IMR-90 (cell line): ENCODE measurements around the gene ZCCHC7. TPM values are rescaled to one million over a fixed set of nuclear protein-coding genes. Genes with fewer than 3 reads are reported as not detected.

ENCODE experiments used
- ATAC-seq: fragments of 200-7000 bp; cut with Tn5 transposase; 2 replicates; pipeline ENCODE4 v1.9.1; 2020; ENCODE audit warnings: low read depth, mild to moderate bottlenecking, moderate library complexity
- BruUV-seq: library from RNA; stranded (reverse); fragments of 400-500 nt; replicated peaks from 2 replicates; lab custom pipeline; 2021; lab: Mats Ljungman, UMichigan
- CTCF ChIA-PET: fragments of 300-600 bp; formaldehyde crosslinking; extraction: SDS; loops from one replicate; lab custom pipeline; 2021; ENCODE audit warnings: antibody characterized with exemption; lab: Yijun Ruan, JAX
- POLR2A ChIA-PET: fragments of 300-600 bp; sonication (Branson Sonifier 250); formaldehyde crosslinking; loops from one replicate; lab custom pipeline; 2022; ENCODE audit warnings: antibody characterized with exemption; ENCODE audit not compliant: unreplicated experiment; lab: Charles Lee
- DNase-seq: peaks from one replicate; pipeline ENCODE4 v3.0.0; 2013
- H2AFZ ChIP-seq: replicated peaks from 2 replicates; pipeline ENCODE3; 2013; ENCODE audit warnings: low read length, mild to moderate bottlenecking; ENCODE audit not compliant: poor library complexity
- H2AK5ac ChIP-seq: 2 replicates; pipeline ENCODE4 v1.6.1; 2013; ENCODE audit warnings: low read depth, low read length, inconsistent platforms
- H2AK9ac ChIP-seq: replicated peaks from 2 replicates; pipeline ENCODE3; 2013; ENCODE audit warnings: mild to moderate bottlenecking, low read depth, low read length, moderate library complexity; ENCODE audit not compliant: poor library complexity
- H2BK120ac ChIP-seq: 2 replicates; pipeline ENCODE4 v1.6.1; 2013; ENCODE audit warnings: low read depth, low read length, inconsistent platforms
- H2BK15ac ChIP-seq: 3 replicates; pipeline ENCODE4 v1.6.1; 2013; ENCODE audit warnings: low read depth, low read length, inconsistent platforms
- H2BK20ac ChIP-seq: 2 replicates; pipeline ENCODE4 v1.6.1; 2013; ENCODE audit warnings: low read depth, mild to moderate bottlenecking, inconsistent platforms, low read length, moderate library complexity
- H2BK5ac ChIP-seq: 2 replicates; pipeline ENCODE4 v1.6.1; 2013; ENCODE audit warnings: mild to moderate bottlenecking, low read depth, low read length, inconsistent platforms; ENCODE audit not compliant: poor library complexity, severe bottlenecking
- H3K14ac ChIP-seq: replicated peaks from 2 replicates; pipeline ENCODE4 v1.6.1; 2013; ENCODE audit warnings: low read depth, low read length, inconsistent platforms
- H3K18ac ChIP-seq: 2 replicates; pipeline ENCODE4 v1.6.1; 2013; ENCODE audit warnings: low read depth, low read length, control low read depth
- H3K23ac ChIP-seq: 2 replicates; pipeline ENCODE4 v1.6.1; 2013; ENCODE audit warnings: low read depth, low read length, inconsistent platforms
- H3K27ac ChIP-seq: 2 replicates; pipeline ENCODE4 v1.5.1; 2013; ENCODE audit warnings: mild to moderate bottlenecking, control low read depth, low read length; ENCODE audit not compliant: insufficient read depth
- H3K27me3 ChIP-seq: 2 replicates; pipeline ENCODE4 v1.6.1; 2013; ENCODE audit warnings: low read length; ENCODE audit not compliant: control insufficient read depth, insufficient read depth
- H3K36me3 ChIP-seq: 2 replicates; pipeline ENCODE4 v1.6.1; 2013; ENCODE audit warnings: low read length, mixed read lengths; ENCODE audit not compliant: control insufficient read depth, insufficient read depth
- H3K4ac ChIP-seq: 2 replicates; pipeline ENCODE4 v1.6.1; 2013; ENCODE audit warnings: low read depth, low read length, inconsistent platforms
- H3K4me1 ChIP-seq: 2 replicates; pipeline ENCODE4 v1.6.1; 2013; ENCODE audit warnings: low read length, mixed read lengths; ENCODE audit not compliant: control insufficient read depth, insufficient read depth
- H3K4me2 ChIP-seq: 2 replicates; pipeline ENCODE4 v1.6.1; 2013; ENCODE audit warnings: low read depth, mild to moderate bottlenecking, control low read depth, low read length, moderate library complexity
- H3K4me3 ChIP-seq: 2 replicates; pipeline ENCODE4 v1.5.1; 2013; ENCODE audit warnings: low read depth, mild to moderate bottlenecking, control low read depth, low read length, moderate library complexity; ENCODE audit not compliant: insufficient read depth
- H3K56ac ChIP-seq: 2 replicates; pipeline ENCODE4 v1.6.1; 2013; ENCODE audit warnings: low read length, inconsistent platforms; ENCODE audit not compliant: insufficient read depth; ENCODE audit errors: extremely low read depth
- H3K79me1 ChIP-seq, 2 experiments: 2 replicates each; pipeline ENCODE4 v1.6.1; 2013; ENCODE audit warnings: low read length in 2 of 2, inconsistent platforms in 1 of 2, low read depth in 1 of 2
- H3K9ac ChIP-seq: 2 replicates; pipeline ENCODE4 v1.6.1; 2013; ENCODE audit warnings: low read depth, low read length, control low read depth
- H3K9me1 ChIP-seq: 2 replicates; pipeline ENCODE4 v1.6.1; 2013; ENCODE audit warnings: low read length, inconsistent platforms; ENCODE audit not compliant: insufficient read depth
- H3K9me3 ChIP-seq: 2 replicates; pipeline ENCODE4 v1.6.1; 2013; ENCODE audit warnings: low read length; ENCODE audit not compliant: control insufficient read depth, insufficient read depth
- H4K20me1 ChIP-seq: 2 replicates; pipeline ENCODE4 v1.6.1; 2013; ENCODE audit warnings: low read length, inconsistent platforms; ENCODE audit not compliant: insufficient read depth
- H4K5ac ChIP-seq: 2 replicates; pipeline ENCODE4 v1.6.1; 2013; ENCODE audit warnings: mild to moderate bottlenecking, low read depth, low read length, control low read depth
- H4K8ac ChIP-seq, 2 experiments: 2 replicates each; pipeline ENCODE4 v1.6.1; 2013; ENCODE audit warnings: low read depth in 2 of 2, low read length in 2 of 2, control low read depth in 1 of 2, inconsistent platforms in 1 of 2
- H4K91ac ChIP-seq: 2 replicates; pipeline ENCODE4 v1.6.1; 2013; ENCODE audit warnings: low read depth, low read length, inconsistent platforms; ENCODE audit not compliant: insufficient read depth
- BHLHE40 ChIP-seq: fragments of 150-350 bp; IDR thresholded peaks from 2 replicates; pipeline ENCODE4 v1.6.1; 2016; ENCODE audit warnings: mild to moderate bottlenecking, low read depth, low read length
- MAFK ChIP-seq: IDR thresholded peaks from 2 replicates; pipeline ENCODE4 v1.6.1; 2012; ENCODE audit warnings: low read depth, low read length, improper control_type of control experiment
- MXI1 ChIP-seq: IDR thresholded peaks from 2 replicates; pipeline ENCODE4 v1.6.1; 2012; ENCODE audit warnings: low read depth, mild to moderate bottlenecking, low read length, moderate library complexity, borderline replicate concordance
- POLR2A ChIP-seq: IDR thresholded peaks from 2 replicates; pipeline ENCODE4 v1.6.1; 2012; ENCODE audit warnings: mild to moderate bottlenecking, low read depth, low read length
- RFX5 ChIP-seq: IDR thresholded peaks from 2 replicates; pipeline ENCODE4 v1.8.0; 2012; ENCODE audit warnings: low read depth, mild to moderate bottlenecking, low read length, moderate library complexity
- dilution Hi-C: fragments of 300-500 bp; cut with HindIII; formaldehyde crosslinking; loops from one replicate; pipeline ENCODE4 v1.14.3; 2018; ENCODE audit warnings: low sequenced_read_pairs; ENCODE audit not compliant: unreplicated experiment
- in situ Hi-C: fragments of 300-500 bp; cut with MboI; formaldehyde crosslinking; loops from 3 replicates; pipeline ENCODE4 v1.14.3; 2019; ENCODE audit warnings: low sequenced_read_pairs, inconsistent platforms, mixed read lengths
- intact Hi-C: fragments of 100-400 bp; cut with micrococcal nuclease; formaldehyde crosslinking; loops from 2 replicates; pipeline ENCODE4 v1.10.0; 2022
- polyA plus RNA-seq, 3 experiments: library from polyadenylated mRNA; depleted of rRNA; stranded (reverse); fragments of >200 nt; gene quantifications; 2 replicates each; pipeline ENCODE4 v1.2.3, GENCODE V29; 2012; ENCODE audit warnings: low replicate concordance in 1 of 3
- total RNA-seq: library from RNA; depleted of rRNA; stranded (reverse); fragments of >200 nt; gene quantifications from 2 replicates; pipeline ENCODE4 v1.2.3, GENCODE V29; 2012
- TF ChIP-seq, protein P1 (sequence below): conservative IDR thresholded peaks from 2 replicates; pipeline ENCODE4 v1.5.1; 2012; ENCODE audit warnings: mild to moderate bottlenecking, low read depth, low read length, improper control_type of control experiment
- TF ChIP-seq, protein P2 (sequence below): fragments of 150-350 bp; IDR thresholded peaks from 2 replicates; pipeline ENCODE4 v1.6.1; 2017; ENCODE audit warnings: mild to moderate bottlenecking, antibody characterized with exemption, low read length, low read depth
- TF ChIP-seq, protein P3 (sequence below): fragments of 150-350 bp; IDR thresholded peaks from 2 replicates; pipeline ENCODE4 v1.6.1; 2016; ENCODE audit warnings: low read depth, mild to moderate bottlenecking, low read length, moderate library complexity, borderline replicate concordance

Gene ZCCHC7
- total and polyA plus RNA-seq, 2 of the 4 experiments (the other 2 are of a cell fraction) = 13.6 to 28.7 TPM

DNA sequence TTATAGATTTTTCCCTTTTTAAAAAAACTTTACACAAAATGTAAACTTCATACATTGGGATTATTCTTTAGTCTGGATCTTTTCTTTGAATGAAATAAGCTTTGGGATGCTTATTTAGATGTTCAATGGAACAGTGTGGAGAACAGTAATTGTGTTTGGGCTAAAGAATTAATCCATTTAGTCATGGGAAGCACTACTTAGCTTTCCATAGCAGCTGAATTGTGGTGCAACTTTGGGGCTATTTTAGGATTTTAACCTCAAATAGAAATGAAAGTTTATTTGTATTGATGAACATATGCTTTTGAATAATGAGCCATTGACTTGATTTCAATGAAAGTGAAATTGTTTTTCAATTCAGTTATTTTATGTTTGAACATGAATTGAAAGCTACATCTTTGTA, 72.4 kb downstream of the ZCCHC7 start:
- intact Hi-C loops = no loop called here
- peaks cover 2% of the 10 kb centered on the region for H3K36me3 ChIP-seq
- H3K9me3 ChIP-seq = no peaks in the 10 kb centered on the region
- H3K79me1 ChIP-seq = peaks cover 5 to 12% of the 10 kb centered on the region in 2 experiments; a peak in 3 of 4 replicates
- no peak overlapping the region for H3K56ac ChIP-seq
- H2AK5ac ChIP-seq = no peak overlapping the region
- BruUV-seq = no TSS peak
- H2BK20ac ChIP-seq = no peak overlapping the region
- H3K27ac ChIP-seq = no peak overlapping the region
- H3K23ac ChIP-seq = no peak overlapping the region
- H2BK120ac ChIP-seq = no peak overlapping the region
- no peak overlapping the region for H2AFZ ChIP-seq
- in situ Hi-C loops = no loop called here
- dilution Hi-C loops = no loop called here
- H3K4me1 ChIP-seq = no peaks in the 10 kb centered on the region; the same call in 1 of the 2 replicates
- H4K8ac ChIP-seq = no peak overlapping the region
- no peak overlapping the region for H2BK5ac ChIP-seq
- no peak for ATAC-seq
- no peaks in the 10 kb centered on the region for H3K27me3 ChIP-seq
- H2BK15ac ChIP-seq = no peak overlapping the region
- no peak overlapping the region for H3K4me2 ChIP-seq
- no peak overlapping the region for H3K14ac ChIP-seq
- H2AK9ac ChIP-seq = no peak overlapping the region
- H3K9me1 ChIP-seq = no peaks in the 10 kb centered on the region
- ChIA-PET POLR2A (no interaction called here), CTCF (no interaction called here)
- no peak for DNase-seq
- peaks cover 7% of the 10 kb centered on the region; the same call in 1 of the 2 replicates for H4K20me1 ChIP-seq
- TF ChIP-seq POLR2A = no peak
- no peak for TF ChIP-seq MAFK
- TF ChIP-seq, protein P1, sequence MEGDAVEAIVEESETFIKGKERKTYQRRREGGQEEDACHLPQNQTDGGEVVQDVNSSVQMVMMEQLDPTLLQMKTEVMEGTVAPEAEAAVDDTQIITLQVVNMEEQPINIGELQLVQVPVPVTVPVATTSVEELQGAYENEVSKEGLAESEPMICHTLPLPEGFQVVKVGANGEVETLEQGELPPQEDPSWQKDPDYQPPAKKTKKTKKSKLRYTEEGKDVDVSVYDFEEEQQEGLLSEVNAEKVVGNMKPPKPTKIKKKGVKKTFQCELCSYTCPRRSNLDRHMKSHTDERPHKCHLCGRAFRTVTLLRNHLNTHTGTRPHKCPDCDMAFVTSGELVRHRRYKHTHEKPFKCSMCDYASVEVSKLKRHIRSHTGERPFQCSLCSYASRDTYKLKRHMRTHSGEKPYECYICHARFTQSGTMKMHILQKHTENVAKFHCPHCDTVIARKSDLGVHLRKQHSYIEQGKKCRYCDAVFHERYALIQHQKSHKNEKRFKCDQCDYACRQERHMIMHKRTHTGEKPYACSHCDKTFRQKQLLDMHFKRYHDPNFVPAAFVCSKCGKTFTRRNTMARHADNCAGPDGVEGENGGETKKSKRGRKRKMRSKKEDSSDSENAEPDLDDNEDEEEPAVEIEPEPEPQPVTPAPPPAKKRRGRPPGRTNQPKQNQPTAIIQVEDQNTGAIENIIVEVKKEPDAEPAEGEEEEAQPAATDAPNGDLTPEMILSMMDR = no peak
- TF ChIP-seq BHLHE40 = no peak
- no peak for TF ChIP-seq MXI1
- no peak for TF ChIP-seq RFX5
- TF ChIP-seq, protein P2, sequence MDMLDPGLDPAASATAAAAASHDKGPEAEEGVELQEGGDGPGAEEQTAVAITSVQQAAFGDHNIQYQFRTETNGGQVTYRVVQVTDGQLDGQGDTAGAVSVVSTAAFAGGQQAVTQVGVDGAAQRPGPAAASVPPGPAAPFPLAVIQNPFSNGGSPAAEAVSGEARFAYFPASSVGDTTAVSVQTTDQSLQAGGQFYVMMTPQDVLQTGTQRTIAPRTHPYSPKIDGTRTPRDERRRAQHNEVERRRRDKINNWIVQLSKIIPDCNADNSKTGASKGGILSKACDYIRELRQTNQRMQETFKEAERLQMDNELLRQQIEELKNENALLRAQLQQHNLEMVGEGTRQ = no peak
- TF ChIP-seq, protein P3, sequence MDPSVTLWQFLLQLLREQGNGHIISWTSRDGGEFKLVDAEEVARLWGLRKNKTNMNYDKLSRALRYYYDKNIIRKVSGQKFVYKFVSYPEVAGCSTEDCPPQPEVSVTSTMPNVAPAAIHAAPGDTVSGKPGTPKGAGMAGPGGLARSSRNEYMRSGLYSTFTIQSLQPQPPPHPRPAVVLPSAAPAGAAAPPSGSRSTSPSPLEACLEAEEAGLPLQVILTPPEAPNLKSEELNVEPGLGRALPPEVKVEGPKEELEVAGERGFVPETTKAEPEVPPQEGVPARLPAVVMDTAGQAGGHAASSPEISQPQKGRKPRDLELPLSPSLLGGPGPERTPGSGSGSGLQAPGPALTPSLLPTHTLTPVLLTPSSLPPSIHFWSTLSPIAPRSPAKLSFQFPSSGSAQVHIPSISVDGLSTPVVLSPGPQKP = no peak
- H4K91ac ChIP-seq = no peak overlapping the region
- H3K4me3 ChIP-seq = no peak overlapping the region
- H4K5ac ChIP-seq = no peak overlapping the region
- H3K9ac ChIP-seq = no peak overlapping the region
- no peak overlapping the region for H3K18ac ChIP-seq
- no peak overlapping the region for H3K4ac ChIP-seq
